GM19351 (cell line): Measurements from ENCODE around the gene PHYKPL.
A peak's percentile ranks its signal among the peaks of the same experiment; 100 is the strongest.

Experiments
- ATAC-seq: cut with Tn5 transposase; IDR thresholded peaks from one replicate; pipeline ENCODE4 v1.9.1; 2021; ENCODE audit warnings: mild to moderate bottlenecking, moderate library complexity; ENCODE audit not compliant: unreplicated experiment

Gene PHYKPL

DNA sequence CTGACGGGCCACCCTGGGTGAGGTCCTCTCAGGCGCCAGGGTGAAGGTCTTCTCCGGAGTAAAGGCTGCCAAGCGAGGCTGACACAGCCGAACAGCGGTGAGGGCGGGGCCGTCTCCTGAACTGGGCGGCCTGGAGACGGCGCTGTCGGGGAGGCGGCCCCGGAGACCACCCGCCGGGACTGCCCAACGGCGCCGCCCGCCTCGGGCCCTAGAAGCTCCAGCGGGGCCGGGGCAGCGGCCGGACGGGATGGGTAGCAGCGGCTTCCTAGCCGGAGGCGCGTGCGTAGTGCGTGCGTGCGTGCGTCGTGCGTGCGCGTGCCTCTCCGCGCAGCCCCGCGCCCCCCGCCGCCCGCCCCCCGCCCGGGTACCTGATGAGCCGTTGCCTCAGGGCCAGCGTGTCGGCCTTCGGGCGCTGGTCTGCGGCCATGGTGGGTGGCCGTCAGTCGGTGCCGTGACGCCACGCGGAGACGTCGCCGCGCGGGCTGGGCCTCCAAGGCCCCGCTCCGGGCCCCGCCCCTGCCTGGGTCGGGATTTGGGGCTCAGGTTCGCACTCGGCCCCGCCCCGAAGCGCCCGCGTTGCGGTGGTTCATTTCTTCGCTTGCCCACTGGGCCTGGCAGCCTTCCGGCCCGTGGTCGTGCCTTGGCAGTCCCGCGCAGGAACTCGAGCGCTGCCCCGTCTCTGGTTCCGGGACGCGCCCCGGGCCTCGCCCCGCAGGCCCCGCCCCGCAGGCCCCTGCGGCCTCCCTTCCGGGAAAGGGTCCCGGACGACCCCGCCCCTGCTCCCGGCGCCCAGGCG lies at the start of gene PHYKPL:
Gene PHYKPL, minus strand, starts transcription at position 679 of the 796 bp plus-strand sequence. Its CDS starts 252 bp downstream, at position 427.
- peak; percentile 69 for ATAC-seq

DNA sequence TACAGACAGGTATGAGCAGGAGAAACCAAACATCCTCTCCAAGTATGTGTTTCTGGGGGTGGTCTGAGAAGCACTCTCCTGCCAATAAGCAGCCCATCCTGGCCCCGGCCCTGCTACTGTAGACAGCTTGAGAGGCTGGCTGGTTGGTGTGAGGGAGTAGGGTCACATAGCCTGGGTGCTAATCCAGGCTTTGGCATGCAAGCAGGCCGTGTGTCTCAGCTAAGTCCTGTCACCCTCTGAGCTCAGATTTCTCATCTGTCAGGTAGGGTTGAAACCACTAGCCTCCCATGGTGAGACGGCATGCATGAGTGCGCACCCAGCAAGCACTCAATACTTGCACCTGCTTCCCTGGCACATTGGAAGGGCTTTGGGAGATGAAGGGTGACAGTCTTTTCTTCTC lies 49.8 kb upstream of the PHYKPL start:
- ATAC-seq = no peak

DNA sequence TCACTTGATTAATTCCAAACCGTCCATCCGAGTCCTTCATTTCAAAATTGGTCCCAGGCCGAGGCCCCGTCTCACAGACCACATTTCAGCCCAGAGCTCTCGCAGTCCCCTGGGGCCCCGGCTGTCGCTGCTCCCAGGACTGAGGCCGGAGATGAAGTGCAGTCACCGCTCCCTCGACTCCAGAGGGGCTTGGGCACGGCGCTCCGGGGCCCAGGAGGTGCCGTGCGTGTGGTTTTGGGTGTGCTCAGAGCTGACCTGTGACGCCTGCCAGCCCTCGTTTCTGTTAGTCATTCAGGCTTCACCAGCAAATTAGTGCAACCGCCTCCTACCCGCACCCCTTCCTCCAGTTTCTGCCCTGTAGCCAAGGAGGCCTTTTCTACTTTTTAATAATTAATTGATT lies 48.7 kb upstream of the PHYKPL start:
- ATAC-seq = no peak

DNA sequence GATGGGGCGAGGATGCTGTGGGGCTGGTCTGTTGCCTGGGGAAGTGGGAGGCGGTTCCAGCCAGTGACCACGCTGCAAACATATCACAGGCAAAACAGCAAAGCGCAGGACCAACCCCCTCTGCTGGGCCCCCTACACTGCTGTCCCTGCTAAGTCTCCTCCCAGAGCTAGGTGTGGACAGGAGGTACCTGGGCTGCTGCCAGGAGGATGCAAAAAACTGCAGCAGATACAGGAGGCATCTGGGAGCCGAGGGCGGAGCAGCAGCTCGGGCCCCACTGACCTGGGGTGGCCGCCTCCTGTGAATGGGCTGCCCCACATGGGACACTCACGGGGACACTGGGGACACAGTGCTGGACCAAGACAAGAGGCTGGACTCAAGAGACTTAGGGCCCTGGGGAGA lies 48.0 kb upstream of the PHYKPL start:
- no peak for ATAC-seq

DNA sequence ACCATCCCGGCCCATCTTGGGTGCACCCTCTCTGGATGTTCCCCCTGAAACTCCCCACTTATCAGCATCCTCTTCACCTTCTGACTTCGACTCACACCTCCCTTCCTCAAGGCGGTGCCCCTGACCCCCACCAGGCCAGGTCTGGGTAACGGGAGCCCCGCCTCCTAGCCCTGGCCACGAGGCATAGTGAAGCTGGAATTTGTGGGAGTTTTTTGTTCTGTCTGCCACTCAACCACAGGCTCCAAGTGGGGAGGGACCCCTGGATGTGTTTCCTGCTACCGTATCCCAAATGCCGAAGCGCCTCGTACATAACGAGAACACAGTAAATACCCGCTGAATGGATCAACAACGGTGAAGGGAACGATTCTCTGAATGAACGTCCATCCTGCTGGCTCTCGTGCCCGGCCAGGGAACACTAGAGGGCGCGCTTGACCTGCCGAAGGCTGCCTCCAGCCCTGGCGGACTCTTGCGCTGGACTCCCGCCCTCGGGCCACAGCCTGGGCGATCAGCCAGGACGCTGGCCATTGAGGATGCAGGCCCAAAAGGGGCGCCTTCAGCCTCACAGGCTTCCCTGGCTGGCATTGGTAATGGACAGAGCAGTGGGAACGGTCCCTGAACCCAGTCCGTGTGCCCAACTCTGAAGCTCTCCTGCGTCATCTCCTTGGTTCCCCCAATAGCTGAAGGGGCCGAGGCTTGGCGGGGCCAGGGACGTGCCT lies 47.3 kb upstream of the PHYKPL start:
- ATAC-seq = peak; percentile 84

DNA sequence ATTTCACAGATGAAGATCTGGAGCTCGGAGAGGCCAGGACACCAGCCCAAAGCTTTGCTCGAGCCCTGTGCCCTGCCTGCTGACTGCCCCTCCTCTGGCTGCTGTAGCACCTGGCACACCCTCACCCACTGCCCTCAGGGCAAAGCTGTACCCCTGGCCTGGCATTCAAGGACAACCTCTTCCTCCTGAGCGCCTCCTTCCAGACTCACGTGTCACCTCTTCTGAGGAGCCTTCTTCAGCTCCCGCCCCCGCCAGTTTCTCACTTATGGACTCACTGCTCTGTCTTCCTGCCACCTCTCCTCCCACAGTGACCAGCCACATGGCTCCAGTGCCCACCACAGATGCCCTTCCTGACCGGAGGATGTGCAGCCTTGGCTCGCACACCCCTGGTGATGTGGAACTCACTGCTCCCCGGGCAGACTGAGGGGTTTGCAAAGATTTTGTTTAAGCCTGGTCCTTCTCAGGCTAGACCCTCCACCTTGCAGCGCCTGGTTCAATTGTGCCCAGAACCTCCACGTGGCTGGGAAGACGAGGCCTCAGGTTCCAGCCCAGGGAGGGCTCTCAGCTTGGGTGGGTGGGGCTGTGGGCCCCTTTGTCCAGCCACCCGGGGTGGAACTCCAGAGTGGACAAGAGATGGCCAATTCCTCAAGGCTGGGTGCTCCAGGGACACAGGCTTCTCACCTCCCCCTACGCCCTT lies 46.6 kb upstream of the PHYKPL start:
- ATAC-seq = no peak

DNA sequence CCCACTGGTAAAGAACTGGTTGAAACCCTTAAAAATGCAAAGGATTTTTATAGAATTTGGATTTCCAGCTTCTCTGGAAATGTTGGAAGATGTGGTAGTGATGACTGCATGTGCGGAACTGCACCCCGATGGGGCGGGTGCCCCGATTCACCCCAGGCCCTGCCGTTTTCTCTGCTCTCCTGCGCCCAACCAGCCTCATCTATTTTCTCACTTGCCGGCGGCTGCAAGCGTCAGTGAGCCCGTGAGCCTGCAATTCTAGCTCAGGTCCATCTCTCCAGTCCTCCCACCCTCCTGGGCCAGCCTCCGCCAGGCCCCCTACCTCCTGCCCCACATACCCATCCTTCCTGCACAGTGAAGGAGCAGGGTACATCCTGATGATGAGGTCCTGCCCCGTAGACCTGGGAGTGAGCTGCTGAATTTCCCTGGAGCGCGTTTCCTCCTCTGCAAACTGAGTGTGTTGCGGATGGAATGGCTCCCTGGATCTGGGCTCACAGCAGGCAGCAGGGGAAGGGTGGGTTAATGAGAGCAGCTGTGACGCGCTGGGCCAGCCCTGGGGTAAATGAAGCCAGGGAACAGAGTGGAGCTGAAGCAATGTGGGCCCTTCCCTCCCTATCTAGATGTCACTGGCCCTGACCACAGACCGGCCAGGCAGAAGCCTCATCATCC lies 45.9 kb upstream of the PHYKPL start:
- ATAC-seq = no peak

DNA sequence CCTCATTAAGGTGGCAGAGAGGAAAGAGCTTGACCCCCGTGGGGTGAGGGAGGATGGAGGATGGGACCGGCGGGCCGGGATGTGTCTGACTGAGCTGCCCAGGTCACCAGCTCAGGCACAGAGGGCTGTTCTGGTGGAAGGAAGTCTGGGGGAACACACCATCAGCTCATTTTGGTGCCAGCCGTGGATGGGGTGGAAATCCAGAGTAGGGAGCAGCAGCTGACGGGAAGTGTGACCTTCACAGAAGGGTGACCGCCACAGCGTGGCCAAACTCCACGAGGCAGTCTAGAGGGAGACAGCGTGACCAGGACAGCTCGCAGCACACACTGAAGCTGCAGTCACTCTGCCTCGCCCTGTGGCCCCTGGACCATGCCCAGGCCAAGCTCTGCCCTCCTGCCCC lies 45.3 kb upstream of the PHYKPL start:
- no peak for ATAC-seq

DNA sequence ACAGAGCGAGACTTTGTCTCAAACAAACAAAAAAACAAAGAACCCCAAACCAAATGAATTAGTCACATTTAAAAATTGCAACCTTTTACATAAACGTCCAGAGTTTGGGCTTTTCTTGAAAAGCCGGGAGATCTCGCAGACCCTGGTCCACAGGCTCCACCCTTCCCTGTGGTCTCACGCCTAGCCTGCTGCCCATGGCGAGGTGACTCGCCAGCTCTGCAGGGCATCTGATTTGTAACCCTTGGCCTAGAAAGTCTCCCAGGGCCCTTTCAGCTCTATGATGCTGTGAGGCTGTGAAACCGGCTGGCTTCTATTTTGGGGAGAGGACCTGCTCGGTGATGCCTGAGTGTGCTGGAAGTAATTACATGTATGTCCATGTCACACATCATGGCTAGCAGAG lies 44.7 kb upstream of the PHYKPL start:
- ATAC-seq = no peak

DNA sequence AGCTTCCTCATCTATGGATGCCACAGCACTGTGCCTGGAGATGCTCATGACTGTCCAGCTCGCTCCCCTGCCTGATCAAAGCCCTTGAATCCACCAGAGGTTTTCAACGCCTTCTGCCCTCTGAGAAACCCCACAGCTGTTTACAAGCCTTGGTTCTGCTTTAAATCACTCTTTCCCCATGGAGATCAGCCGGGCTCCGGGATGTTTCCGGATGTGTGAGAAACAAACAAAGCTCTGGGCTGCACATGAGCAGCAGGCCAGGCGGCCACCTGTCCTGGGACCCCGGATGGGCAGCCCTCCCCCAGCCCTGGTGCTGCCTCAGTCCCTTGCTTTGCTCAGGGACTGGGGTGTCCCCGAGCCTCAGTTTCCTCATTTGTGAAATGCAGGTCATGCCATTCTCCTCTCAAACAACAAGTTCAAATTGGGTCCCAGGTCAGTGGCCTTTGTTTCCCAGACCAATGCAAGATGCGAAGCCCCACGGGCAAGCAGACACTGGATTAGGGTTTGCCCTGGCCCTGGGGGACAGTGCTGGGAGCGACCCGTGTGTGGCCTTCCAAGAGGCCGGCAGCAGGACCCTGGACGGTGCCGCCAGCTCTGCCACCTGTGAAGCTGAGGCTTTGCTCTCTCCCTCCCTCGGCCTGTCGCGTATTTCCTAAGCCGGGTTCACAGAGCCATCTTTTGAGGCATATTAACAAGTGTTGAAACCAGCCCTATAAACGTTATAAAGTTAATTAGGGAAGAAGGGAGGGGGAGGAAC lies 42.4 kb upstream of the PHYKPL start:
- ATAC-seq = no peak

DNA sequence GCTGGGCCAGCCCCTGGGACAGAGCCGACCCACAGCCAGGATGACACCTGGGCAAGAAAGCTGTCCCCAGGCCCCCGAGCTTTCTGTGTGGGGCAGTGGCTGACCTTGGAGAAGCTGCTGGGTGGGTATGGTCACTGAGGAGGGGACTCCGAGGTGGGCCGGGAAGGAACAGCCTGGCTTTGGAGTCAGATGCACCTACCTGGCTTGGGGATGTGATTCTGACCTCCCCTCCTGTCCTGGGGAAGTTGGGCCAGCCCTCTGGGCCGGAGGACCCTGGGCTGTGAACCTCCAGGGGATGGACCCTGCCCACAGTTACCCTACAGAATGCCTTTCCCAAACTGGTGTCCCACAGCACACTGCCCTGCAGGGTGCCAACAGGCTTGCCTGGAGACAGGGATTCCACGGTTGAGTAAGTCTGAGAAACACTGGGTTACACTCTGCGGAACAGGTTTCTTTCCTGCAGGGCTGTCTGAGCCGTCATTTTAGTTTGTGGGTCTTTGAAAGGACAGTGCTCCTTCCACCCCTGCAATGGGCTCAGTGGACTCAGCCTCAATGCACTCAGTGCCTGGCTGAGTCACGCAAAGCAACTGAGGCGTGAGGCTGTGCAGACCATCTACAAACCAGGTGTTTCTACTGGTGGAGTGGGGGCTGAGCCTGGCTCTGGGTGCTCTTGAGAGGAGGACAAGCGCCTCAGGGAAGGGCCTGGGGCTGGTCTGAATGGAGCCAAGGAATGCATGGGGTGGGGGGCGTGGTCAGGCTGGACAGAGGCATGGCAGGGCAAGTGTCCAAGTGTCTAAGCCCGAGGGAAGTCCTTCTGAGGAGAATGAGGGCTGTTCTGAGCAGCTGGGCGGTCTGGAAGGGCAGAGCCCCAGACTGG lies 41.3 kb upstream of the PHYKPL start:
- no peak for ATAC-seq

DNA sequence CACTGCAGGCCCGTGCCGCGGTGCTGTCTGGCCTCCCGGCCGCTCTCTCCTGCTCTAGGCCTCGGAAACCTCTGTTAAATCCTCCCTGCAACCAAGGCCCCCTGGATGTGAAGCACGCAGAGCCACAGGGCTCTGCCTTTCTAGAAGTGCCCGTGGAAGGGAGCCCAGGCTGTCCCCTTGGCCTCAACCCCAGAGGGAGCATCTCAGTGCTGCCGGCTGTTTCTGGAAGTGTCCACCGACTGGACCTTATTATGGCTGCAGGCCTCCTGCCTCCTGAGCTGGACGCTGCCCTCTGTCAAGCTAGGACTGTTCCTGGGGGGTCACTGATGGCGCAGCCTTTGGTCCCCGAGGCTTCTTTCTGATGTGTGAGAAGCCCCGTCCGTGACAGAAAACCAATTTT lies 40.4 kb upstream of the PHYKPL start:
- no peak for ATAC-seq

DNA sequence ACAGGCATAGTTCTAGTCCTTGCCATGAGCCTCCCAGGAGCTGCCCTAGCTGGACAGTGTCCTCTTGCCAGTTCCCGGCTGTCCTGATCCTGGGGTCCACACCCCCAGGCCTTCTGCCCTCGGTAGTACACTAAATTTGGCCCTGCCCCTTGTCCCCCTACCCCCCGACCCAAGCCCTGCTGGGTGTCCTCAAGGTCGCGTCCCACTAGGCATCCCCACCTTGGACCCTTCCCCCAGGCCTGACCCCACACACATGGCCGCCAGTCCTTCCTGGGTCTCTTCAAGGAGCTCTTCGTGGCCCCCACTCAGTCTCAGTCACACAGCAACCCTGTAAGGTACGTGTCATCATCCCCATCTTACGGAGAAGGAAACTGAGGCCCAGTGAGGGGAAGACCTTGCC lies 40.0 kb upstream of the PHYKPL start:
- no peak for ATAC-seq

DNA sequence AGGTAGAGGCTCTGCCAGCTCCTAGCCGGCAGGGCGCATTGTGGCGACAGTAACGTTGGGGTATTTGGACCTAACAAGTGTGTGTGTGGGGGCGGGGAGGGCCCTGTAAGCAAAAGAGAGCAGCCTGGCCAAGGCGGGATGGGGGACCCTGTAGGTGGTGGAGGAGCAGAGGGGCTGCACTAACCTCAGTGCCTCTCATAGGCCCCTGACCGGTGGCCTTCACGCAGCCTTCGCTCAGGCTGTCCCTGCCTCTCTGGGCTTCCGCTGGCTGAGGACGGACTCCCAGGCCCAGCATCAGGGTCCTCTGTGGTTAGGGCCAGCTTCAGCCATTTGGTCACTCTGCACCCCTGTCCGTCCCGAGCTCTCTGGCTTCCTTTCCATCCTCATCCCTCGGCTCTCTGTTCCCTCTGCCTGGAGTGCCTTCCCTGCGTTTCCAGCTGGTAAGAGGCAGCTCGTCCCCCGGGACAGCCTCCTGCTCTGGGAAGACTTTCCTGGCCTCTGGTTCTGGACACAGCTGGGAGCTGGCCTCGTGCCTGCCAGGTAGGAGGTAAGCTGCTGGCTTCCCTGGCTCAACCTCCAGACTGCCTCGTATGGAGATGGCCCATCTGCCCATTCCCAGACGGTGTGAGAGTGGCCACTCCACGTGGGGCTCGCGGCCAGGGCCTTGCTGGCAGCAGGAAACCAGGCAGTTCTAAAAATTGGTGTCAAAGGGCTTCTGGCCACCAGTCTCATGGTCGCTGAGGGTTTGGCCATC lies 39.3 kb upstream of the PHYKPL start:
- no peak for ATAC-seq

DNA sequence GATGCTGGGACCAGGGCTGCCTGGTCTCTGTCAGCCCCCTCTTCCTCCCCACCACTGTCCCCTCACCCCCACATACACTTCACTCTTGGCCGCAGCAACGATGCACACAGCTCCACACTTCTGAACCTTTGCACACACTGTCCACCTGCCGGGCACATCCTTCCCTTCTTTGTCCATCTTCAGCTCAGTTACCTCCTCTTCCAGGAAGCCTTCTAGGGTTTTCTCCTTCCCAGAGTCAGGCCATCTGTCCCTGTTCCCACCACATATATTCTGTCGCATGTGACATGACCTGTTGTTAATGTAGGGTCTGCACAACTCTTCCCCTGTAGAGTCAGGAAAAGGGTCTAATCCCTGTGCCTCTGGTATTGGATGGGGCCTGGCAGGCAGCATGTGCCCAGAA lies 38.6 kb upstream of the PHYKPL start:
- no peak for ATAC-seq

DNA sequence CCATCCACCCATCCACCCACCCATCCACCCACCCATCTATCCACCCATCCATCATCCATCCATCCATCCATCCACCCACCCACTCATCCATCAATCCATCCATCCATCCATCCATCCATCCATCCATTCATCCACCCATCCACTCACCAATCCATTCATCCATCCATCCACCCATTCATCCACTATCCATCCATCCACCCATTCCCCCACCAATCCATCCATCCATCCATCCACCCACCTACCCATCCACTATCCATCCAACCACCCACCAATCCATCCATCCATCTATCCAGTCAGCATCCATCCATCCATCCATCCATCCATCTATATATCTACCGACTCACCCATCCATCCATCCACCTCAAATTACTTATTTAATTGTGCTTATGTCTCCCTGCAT lies 36.9 kb upstream of the PHYKPL start:
- ATAC-seq = no peak

DNA sequence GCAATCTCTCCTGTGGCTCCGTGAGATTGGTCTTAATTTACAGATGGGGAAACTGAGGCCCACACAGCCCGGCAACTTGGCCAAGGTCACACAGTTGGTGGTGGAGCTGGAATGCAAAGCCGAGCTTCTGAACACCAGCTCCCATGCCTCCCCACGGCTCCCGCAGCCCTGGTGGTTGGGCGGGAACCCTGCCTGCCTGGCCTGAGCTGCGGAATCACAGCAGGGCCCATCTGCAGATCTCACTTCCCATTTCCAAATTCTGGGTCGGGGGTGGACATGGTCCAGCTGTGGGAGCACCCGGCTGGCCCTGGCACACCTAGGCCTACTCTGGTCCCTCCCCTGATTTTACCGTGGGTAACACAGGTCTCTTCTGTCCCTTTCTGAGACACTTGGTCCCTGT lies 35.3 kb upstream of the PHYKPL start:
- no peak for ATAC-seq

DNA sequence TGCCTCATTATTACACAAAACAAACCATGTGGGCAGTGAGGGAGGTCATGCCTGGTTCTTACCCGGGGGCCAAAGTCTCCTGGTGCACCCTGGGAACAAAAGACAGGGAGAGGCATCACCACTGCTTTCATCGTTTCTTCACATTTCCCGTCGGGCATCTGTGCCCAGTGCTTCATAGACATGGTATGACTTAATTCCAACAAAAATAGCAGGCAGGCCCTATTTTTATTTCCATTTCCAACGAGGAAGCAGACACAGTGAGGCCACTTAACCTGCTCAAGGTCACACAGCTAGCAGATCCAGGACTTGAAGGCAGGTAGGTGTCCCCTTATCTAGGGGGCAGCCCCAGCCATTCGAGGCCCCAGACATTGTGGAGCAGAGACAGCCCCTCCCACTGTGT lies 34.6 kb upstream of the PHYKPL start:
- ATAC-seq = no peak

DNA sequence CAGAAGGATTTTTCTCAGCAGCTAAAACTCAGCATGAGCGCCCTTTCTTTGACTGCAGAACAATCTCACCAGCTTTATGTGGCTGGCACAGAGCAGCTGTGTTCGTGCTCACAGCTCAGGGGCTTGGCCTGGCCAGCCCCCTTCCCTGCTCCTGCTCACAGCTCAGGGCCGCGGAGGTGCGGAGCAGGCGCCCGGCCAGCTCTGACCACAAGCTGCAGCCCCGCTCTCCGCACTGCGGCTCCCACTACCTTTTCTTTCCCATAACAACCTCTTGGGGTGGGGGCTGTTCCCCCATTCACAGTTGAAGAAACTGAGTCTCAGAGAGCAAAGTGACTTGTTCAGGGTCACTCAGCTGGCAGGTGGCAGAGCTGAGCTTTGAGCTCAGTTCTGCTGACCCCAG lies 34.0 kb upstream of the PHYKPL start:
- no peak for ATAC-seq
